PC-9 (cell line): ENCODE results near the gene ACBD4.

Source experiments
- EZH2 ChIP-seq: fragments of 200-600 bp; sonication (generic); IDR thresholded peaks from 2 replicates; pipeline ENCODE4 v1.8.0; 2017; ENCODE audit warnings: antibody characterized with exemption, low read depth
- TF ChIP-seq, protein P1 (sequence below): fragments of 200-600 bp; sonication (generic); conservative IDR thresholded peaks from 2 replicates; pipeline ENCODE4 v1.6.1; 2017; ENCODE audit warnings: mixed run types, antibody characterized with exemption, mild to moderate bottlenecking, moderate library complexity

DNA sequence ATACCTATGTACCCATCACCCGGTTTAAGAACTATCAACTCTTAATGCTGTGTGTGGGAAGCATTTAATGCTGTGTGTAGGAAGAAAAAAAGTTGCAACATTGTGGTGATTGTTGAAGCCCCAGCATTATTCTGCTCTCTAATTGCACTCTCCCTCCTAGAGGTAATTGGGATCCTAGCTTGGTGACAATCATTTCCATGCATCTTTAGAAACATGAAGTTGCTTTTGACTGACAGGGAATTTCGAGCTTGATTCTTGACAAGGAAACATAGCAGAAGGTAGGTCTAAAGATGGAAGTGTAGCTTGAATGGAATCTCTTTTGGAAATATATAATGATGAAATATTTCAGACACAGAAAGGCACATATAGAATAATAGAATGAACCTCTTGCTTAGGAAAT is 53.5 kb downstream of the ACBD4 start:
- TF ChIP-seq, protein P1, sequence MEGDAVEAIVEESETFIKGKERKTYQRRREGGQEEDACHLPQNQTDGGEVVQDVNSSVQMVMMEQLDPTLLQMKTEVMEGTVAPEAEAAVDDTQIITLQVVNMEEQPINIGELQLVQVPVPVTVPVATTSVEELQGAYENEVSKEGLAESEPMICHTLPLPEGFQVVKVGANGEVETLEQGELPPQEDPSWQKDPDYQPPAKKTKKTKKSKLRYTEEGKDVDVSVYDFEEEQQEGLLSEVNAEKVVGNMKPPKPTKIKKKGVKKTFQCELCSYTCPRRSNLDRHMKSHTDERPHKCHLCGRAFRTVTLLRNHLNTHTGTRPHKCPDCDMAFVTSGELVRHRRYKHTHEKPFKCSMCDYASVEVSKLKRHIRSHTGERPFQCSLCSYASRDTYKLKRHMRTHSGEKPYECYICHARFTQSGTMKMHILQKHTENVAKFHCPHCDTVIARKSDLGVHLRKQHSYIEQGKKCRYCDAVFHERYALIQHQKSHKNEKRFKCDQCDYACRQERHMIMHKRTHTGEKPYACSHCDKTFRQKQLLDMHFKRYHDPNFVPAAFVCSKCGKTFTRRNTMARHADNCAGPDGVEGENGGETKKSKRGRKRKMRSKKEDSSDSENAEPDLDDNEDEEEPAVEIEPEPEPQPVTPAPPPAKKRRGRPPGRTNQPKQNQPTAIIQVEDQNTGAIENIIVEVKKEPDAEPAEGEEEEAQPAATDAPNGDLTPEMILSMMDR: no peak
- TF ChIP-seq EZH2: no peak
